Testis (tissue), 2 donors: ENCODE measurements around the gene FCF1.

ENCODE experiments used
- POLR2A ChIP-seq: fragments of 450-650 bp; IDR thresholded peaks from one replicate; pipeline ENCODE4 v1.6.1; 2017; ENCODE audit warnings: antibody characterized with exemption, mild to moderate bottlenecking, moderate library complexity
- TF ChIP-seq, protein P1 (sequence below), 3 experiments: fragments of 450-650 bp in 2 of 3; fragments of 200-600 bp in 1 of 3; sonication (generic) in 1 of 3; IDR thresholded peaks; one replicate each; pipeline ENCODE4 v1.5.1; 2016 to 2019; ENCODE audit warnings: antibody characterized with exemption in 3 of 3, mild to moderate bottlenecking in 2 of 3, moderate library complexity in 1 of 3

DNA sequence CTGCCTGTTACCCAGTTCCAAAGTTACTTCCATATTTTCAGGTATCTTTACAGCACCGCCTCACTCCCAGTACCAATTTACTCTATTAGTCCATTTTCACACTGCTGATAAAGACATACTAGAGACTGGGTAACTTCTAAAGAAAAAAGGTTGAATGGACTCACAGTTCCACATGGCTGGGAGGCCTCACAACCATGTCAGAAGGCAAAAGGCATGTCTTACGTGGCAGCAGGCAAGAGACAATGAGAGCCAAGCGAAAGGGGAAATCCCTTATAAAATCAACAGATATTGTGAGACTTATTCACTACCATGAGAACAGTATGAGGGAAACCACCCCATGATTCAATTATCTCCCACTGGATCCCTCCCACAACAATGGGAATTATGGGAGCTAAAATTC, 9.9 kb upstream of the FCF1 start:
- TF ChIP-seq, protein P1, sequence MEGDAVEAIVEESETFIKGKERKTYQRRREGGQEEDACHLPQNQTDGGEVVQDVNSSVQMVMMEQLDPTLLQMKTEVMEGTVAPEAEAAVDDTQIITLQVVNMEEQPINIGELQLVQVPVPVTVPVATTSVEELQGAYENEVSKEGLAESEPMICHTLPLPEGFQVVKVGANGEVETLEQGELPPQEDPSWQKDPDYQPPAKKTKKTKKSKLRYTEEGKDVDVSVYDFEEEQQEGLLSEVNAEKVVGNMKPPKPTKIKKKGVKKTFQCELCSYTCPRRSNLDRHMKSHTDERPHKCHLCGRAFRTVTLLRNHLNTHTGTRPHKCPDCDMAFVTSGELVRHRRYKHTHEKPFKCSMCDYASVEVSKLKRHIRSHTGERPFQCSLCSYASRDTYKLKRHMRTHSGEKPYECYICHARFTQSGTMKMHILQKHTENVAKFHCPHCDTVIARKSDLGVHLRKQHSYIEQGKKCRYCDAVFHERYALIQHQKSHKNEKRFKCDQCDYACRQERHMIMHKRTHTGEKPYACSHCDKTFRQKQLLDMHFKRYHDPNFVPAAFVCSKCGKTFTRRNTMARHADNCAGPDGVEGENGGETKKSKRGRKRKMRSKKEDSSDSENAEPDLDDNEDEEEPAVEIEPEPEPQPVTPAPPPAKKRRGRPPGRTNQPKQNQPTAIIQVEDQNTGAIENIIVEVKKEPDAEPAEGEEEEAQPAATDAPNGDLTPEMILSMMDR (IDR thresholded peaks at IDR 0.05): no peak
- TF ChIP-seq POLR2A: no peak
